PC-3 (cell line): ENCODE measurements around the gene UBR3.

Source experiments
- EZH2 ChIP-seq: fragments of 300-600 bp; sonication (generic); IDR thresholded peaks from one replicate; pipeline ENCODE4 v1.6.1; 2017; ENCODE audit warnings: antibody characterized with exemption, mild to moderate bottlenecking, low read length; ENCODE audit not compliant: unreplicated experiment
- TF ChIP-seq, protein P1 (sequence below): fragments of 300-600 bp; sonication (generic); conservative IDR thresholded peaks from 2 replicates; pipeline ENCODE4 v1.5.1; 2017; ENCODE audit warnings: antibody characterized with exemption, low read depth, mild to moderate bottlenecking, low read length

DNA sequence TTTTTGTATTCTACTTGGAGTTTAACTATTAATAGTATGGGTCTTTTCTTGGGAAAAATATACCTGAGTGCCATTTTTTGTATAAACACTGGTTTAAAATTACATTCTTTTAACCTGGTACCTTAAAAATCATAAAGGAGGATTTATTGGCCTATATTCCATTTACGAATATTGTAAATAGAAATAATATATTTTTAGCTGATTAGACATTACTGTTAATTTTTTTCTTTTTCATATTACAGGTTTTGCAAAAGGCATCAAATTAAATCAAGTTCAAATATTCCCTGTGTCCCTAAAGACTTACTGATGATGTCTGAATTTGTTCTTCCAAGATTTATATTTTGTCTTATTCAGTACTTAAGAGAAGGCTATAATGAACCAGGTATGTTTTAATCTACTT lies 44.7 kb downstream of the UBR3 start:
- TF ChIP-seq, protein P1, sequence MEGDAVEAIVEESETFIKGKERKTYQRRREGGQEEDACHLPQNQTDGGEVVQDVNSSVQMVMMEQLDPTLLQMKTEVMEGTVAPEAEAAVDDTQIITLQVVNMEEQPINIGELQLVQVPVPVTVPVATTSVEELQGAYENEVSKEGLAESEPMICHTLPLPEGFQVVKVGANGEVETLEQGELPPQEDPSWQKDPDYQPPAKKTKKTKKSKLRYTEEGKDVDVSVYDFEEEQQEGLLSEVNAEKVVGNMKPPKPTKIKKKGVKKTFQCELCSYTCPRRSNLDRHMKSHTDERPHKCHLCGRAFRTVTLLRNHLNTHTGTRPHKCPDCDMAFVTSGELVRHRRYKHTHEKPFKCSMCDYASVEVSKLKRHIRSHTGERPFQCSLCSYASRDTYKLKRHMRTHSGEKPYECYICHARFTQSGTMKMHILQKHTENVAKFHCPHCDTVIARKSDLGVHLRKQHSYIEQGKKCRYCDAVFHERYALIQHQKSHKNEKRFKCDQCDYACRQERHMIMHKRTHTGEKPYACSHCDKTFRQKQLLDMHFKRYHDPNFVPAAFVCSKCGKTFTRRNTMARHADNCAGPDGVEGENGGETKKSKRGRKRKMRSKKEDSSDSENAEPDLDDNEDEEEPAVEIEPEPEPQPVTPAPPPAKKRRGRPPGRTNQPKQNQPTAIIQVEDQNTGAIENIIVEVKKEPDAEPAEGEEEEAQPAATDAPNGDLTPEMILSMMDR = no peak
- no peak for TF ChIP-seq EZH2
